ENCODE data around the gene ADAM23.

Gene ADAM23

GRCh38 chr2:206488623-206489022 lies 45.3 kb downstream of the ADAM23 start:
- no peak for DNase-seq (ENCODE audit: low read depth in 2 of 2, low spot score in 1 of 2)

GRCh38 chr2:206494061-206494460 lies 50.7 kb downstream of the ADAM23 start:
- DNase-seq (ENCODE audit: low read depth in 2 of 2, low spot score in 1 of 2): no peak

- no peak for DNase-seq (ENCODE audit: low read depth in 2 of 2, low spot score in 1 of 2)
These were observed 59.4 kb downstream of the ADAM23 start for GRCh38 chr2:206502729-206503128.

- DNase-seq (ENCODE audit: low read depth in 2 of 2, low spot score in 1 of 2): no peak
These were observed 68.0 kb downstream of the ADAM23 start for GRCh38 chr2:206511283-206511682.

- DNase-seq (ENCODE audit: low read depth in 2 of 2, low spot score in 1 of 2): no peak
These were observed 69.7 kb downstream of the ADAM23 start for GRCh38 chr2:206512999-206513398.

- DNase-seq (ENCODE audit: low read depth in 2 of 2, low spot score in 1 of 2): no peak
These were observed 72.2 kb downstream of the ADAM23 start for GRCh38 chr2:206515580-206515979.

GRCh38 chr2:206518997-206519396 lies 75.7 kb downstream of the ADAM23 start:
- DNase-seq (ENCODE audit: low read depth in 2 of 2, low spot score in 1 of 2): no peak

GRCh38 chr2:206520450-206520849 lies 77.1 kb downstream of the ADAM23 start:
- no peak for DNase-seq (ENCODE audit: low read depth in 2 of 2, low spot score in 1 of 2)

GRCh38 chr2:206521115-206521514 lies 77.8 kb downstream of the ADAM23 start:
- DNase-seq (ENCODE audit: low read depth in 2 of 2, low spot score in 1 of 2): no peak

GRCh38 chr2:206521612-206522011 lies 78.3 kb downstream of the ADAM23 start:
- DNase-seq (ENCODE audit: low read depth in 2 of 2, low spot score in 1 of 2): no peak

GRCh38 chr2:206526416-206526815 lies 83.1 kb downstream of the ADAM23 start:
- DNase-seq (ENCODE audit: low read depth in 2 of 2, low spot score in 1 of 2): no peak

GRCh38 chr2:206527153-206527552 lies 83.8 kb downstream of the ADAM23 start:
- no peak for DNase-seq (ENCODE audit: low read depth in 2 of 2, low spot score in 1 of 2)

GRCh38 chr2:206530727-206531126 lies 87.4 kb downstream of the ADAM23 start:
- DNase-seq (ENCODE audit: low read depth in 2 of 2, low spot score in 1 of 2): no peak

- DNase-seq (ENCODE audit: low read depth in 2 of 2, low spot score in 1 of 2): no peak
These were observed 88.7 kb downstream of the ADAM23 start for GRCh38 chr2:206531996-206532543.

GRCh38 chr2:206533977-206534376 lies 90.6 kb downstream of the ADAM23 start:
- no peak for DNase-seq (ENCODE audit: low read depth in 2 of 2, low spot score in 1 of 2)

- no peak for DNase-seq (ENCODE audit: low read depth in 2 of 2, low spot score in 1 of 2)
These were observed 92.1 kb downstream of the ADAM23 start for GRCh38 chr2:206535260-206535986.

- no peak for DNase-seq (ENCODE audit: low read depth in 2 of 2, low spot score in 1 of 2)
These were observed 97.4 kb downstream of the ADAM23 start for GRCh38 chr2:206540757-206541156.

GRCh38 chr2:206543073-206543472 lies 99.7 kb downstream of the ADAM23 start:
- no peak for DNase-seq (ENCODE audit: low read depth in 2 of 2, low spot score in 1 of 2)

- DNase-seq (ENCODE audit: low read depth in 2 of 2, low spot score in 1 of 2): no peak
These were observed 105.1 kb downstream of the ADAM23 start for GRCh38 chr2:206548383-206548782.

- no peak for DNase-seq (ENCODE audit: low read depth in 2 of 2, low spot score in 1 of 2)
These were observed 112.4 kb downstream of the ADAM23 start for GRCh38 chr2:206555721-206556120.

- no peak for DNase-seq (ENCODE audit: low read depth in 2 of 2, low spot score in 1 of 2)
These were observed 113.1 kb downstream of the ADAM23 start for GRCh38 chr2:206556357-206556949.

- no peak for DNase-seq (ENCODE audit: low read depth in 2 of 2, low spot score in 1 of 2)
These were observed 114.0 kb downstream of the ADAM23 start for GRCh38 chr2:206557321-206557720.

GRCh38 chr2:206558492-206558891 lies 115.2 kb downstream of the ADAM23 start:
- no peak for DNase-seq (ENCODE audit: low read depth in 2 of 2, low spot score in 1 of 2)

Measured in stimulated activated CD8-positive, alpha-beta memory T cell treated with anti-CD3 and anti-CD28 coated beads, Interleukin-4, amount 100 ng/mL, for 1 hour (primary cell).